HepG2 (cell line): ENCODE results near the gene ODC1. TPM values are rescaled to one million over a fixed set of nuclear protein-coding genes. Genes with fewer than 3 reads are reported as not detected.
A peak's percentile ranks its signal among the peaks of the same experiment; 100 is the strongest.

ENCODE experiments used
- ATRX ChIP-seq: sonication (generic); formaldehyde crosslinking; IDR thresholded peaks from 2 replicates; pipeline ENCODE4 v1.4.0; 2020; ENCODE audit warnings: missing genetic modification reagents, borderline replicate concordance
- CENPT ChIP-seq: sonication (generic); formaldehyde crosslinking; IDR thresholded peaks from 2 replicates; pipeline ENCODE4 v1.8.0; 2022; ENCODE audit warnings: low read depth, mild to moderate bottlenecking, moderate library complexity, missing genetic modification reagents
- FOXJ3 ChIP-seq: sonication (generic); formaldehyde crosslinking; IDR thresholded peaks from 2 replicates; pipeline ENCODE4 v1.4.0; 2020; ENCODE audit warnings: missing genetic modification reagents, mild to moderate bottlenecking, borderline replicate concordance
- FOXO1 ChIP-seq: sonication (generic); formaldehyde crosslinking; IDR thresholded peaks from 2 replicates; pipeline ENCODE4 v1.4.0; 2020; ENCODE audit warnings: missing genetic modification reagents
- HOXA5 ChIP-seq: sonication (generic); formaldehyde crosslinking; IDR thresholded peaks from 2 replicates; pipeline ENCODE4 v1.4.0; 2020; ENCODE audit warnings: missing genetic modification reagents
- MAF1 ChIP-seq: sonication (generic); formaldehyde crosslinking; IDR thresholded peaks from 2 replicates; pipeline ENCODE4 v1.5.0; 2020; ENCODE audit warnings: missing genetic modification reagents, borderline replicate concordance
- MEF2D ChIP-seq: sonication (generic); formaldehyde crosslinking; IDR thresholded peaks from 2 replicates; pipeline ENCODE4 v1.5.1; 2020; ENCODE audit warnings: mild to moderate bottlenecking, missing genetic modification reagents
- MIER2 ChIP-seq: IDR thresholded peaks from 2 replicates; pipeline ENCODE4 v1.6.1; 2016; ENCODE audit warnings: missing biosample characterization, missing genetic modification reagents
- NRL ChIP-seq: sonication (generic); formaldehyde crosslinking; IDR thresholded peaks from 2 replicates; pipeline ENCODE4 v1.5.0; 2020; ENCODE audit warnings: missing genetic modification reagents, mild to moderate bottlenecking, moderate library complexity, borderline replicate concordance
- SP2 ChIP-seq: sonication (generic); formaldehyde crosslinking; IDR thresholded peaks from 2 replicates; pipeline ENCODE4 v1.5.1; 2020; ENCODE audit warnings: mild to moderate bottlenecking, missing genetic modification reagents
- TCF7L2 ChIP-seq: IDR thresholded peaks from 2 replicates; pipeline ENCODE4 v1.6.1; 2011; ENCODE audit warnings: mild to moderate bottlenecking, low read depth, low read length, moderate library complexity
- ZNF274 ChIP-seq: sonication (generic); formaldehyde crosslinking; IDR thresholded peaks from 2 replicates; pipeline ENCODE4 v1.5.1; 2020; ENCODE audit warnings: mild to moderate bottlenecking, missing genetic modification reagents
- ZNF446 ChIP-seq: sonication (generic); formaldehyde crosslinking; IDR thresholded peaks from 2 replicates; pipeline ENCODE4 v1.5.0; 2020; ENCODE audit warnings: mild to moderate bottlenecking, missing genetic modification reagents
- ZSCAN12 ChIP-seq: sonication (generic); formaldehyde crosslinking; IDR thresholded peaks from 2 replicates; pipeline ENCODE4 v1.9.0; 2021; ENCODE audit warnings: mild to moderate bottlenecking, missing genetic modification reagents
- ZSCAN20 ChIP-seq: sonication (generic); formaldehyde crosslinking; IDR thresholded peaks from 2 replicates; pipeline ENCODE4 v1.4.0; 2020; ENCODE audit warnings: missing genetic modification reagents, mild to moderate bottlenecking, borderline replicate concordance
- polyA plus RNA-seq, 8 experiments: library from polyadenylated mRNA; depleted of rRNA in 3 of 8; stranded (reverse) in 7 of 8; unstranded in 1 of 8; fragments of >200 nt; fragmentation: Illumina TruSeq in 4 of 8; extraction: Trizol in 4 of 8; gene quantifications; 2 replicates each; pipeline versions ENCODE4 v1.2.1 to v1.2.3, GENCODE V29; 2011 to 2016; ENCODE audit warnings: low read depth in 4 of 8, missing spikeins in 1 of 8, mixed read lengths in 1 of 8; ENCODE audit not compliant: insufficient read depth in 1 of 8
- total RNA-seq, 5 experiments: library from RNA; depleted of rRNA; stranded (reverse); fragments of >200 nt; fragmentation: Illumina TruSeq; extraction: Trizol; gene quantifications; 2 replicates each; pipeline ENCODE4 v1.2.3, GENCODE V29; 2016; ENCODE audit warnings: low read depth in 1 of 5
- TF ChIP-seq, protein P1 (sequence below): sonication (generic); formaldehyde crosslinking; IDR thresholded peaks from 2 replicates; pipeline ENCODE4 v1.4.0; 2020; ENCODE audit warnings: mild to moderate bottlenecking, missing genetic modification reagents
- TF ChIP-seq, protein P2 (sequence below): sonication (generic); formaldehyde crosslinking; conservative IDR thresholded peaks from 2 replicates; pipeline ENCODE4 v1.8.0; 2022; ENCODE audit warnings: missing genetic modification reagents
- TF ChIP-seq, protein P3 (sequence below): sonication (generic); formaldehyde crosslinking; IDR thresholded peaks from 2 replicates; pipeline ENCODE4 v1.8.1; 2023; ENCODE audit warnings: mild to moderate bottlenecking, missing genetic modification reagents
- TF ChIP-seq, protein P4 (sequence below): sonication (generic); formaldehyde crosslinking; IDR thresholded peaks from 2 replicates; pipeline ENCODE4 v1.5.1; 2020; ENCODE audit warnings: missing genetic modification reagents, mild to moderate bottlenecking, borderline replicate concordance
- TF ChIP-seq, protein P5 (sequence below): sonication (generic); formaldehyde crosslinking; conservative IDR thresholded peaks from 2 replicates; pipeline ENCODE4 v1.5.0; 2020; ENCODE audit warnings: missing genetic modification reagents
- TF ChIP-seq, protein P6 (sequence below): sonication (generic); formaldehyde crosslinking; IDR thresholded peaks from 2 replicates; pipeline ENCODE4 v1.8.1; 2023; ENCODE audit warnings: mild to moderate bottlenecking, missing genetic modification reagents, borderline replicate concordance
- TF ChIP-seq, protein P7 (sequence below): IDR thresholded peaks from 2 replicates; pipeline ENCODE4 v1.6.1; 2016

ODC1 gene
- total and polyA plus RNA-seq, 2 of the 13 experiments (the other 11 are each of a cell fraction or from before 2014, with no cell fraction given) = 142 to 371 TPM

DNA sequence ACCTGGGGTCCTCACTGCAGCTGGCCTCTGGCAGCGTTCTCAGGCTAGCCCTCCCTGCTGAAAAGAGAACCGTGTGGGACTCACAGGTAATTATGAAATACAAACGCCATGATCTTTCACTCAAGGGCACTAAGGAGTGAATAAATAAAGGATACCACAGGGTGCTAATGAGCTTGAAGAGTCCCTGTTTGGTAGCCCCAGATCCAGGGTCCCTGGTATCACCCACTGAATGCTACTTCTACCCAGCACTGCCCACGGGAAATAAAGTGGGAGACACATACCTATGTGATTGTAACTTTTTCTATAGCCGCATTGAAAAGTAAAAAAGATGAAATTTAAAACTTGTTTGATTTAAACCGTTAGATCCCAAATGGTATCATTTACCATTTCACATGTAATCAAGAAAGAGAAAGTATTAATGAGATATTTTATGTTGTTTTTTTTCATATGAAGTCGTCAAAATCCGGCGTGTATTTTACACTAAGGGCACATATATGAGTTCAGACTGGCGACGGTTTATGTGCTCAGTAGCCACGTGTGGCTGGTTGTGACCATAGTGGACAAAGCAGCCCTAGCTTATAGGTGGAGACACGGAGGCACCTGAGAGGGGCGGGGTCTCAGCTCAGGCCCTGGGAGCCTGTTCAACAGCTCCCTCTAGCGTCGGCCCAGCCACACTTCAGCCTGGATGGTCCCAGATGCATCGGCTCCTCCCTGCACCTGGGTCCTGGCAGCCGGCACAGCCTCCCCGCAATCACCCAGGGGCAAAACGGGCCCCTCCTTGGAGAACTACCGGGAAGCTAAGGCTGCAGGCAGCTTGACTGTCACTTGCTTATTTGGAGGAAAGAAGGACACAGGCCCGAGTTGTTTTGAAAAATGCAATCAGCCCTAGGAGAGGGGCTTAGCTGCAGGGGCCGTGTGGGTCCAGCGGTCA is 39.2 kb downstream of the ODC1 start (continued):
- TF ChIP-seq FOXJ3 (CRISPR knock-in tag) (no peak), ATRX (no peak), NRL (CRISPR knock-in tag) (no peak), MIER2 (CRISPR knock-in tag) (peak; percentile 80), ZSCAN12 (no peak), SP2 (CRISPR knock-in tag) (no peak), ZNF446 (CRISPR knock-in tag) (no peak), MAF1 (CRISPR knock-in tag) (no peak), HOXA5 (CRISPR knock-in tag) (0 out of 2 replicates have a peak, but pooled peaks have one; percentile 42), ZSCAN20 (CRISPR knock-in tag) (no peak), TCF7L2 (no peak), ZNF274 (CRISPR knock-in tag) (peak; percentile 84), MEF2D (CRISPR knock-in tag) (peak; percentile 12; the same call in 1 of the 2 replicates), FOXO1 (peak; percentile 78; the same call in 1 of the 2 replicates), CENPT (no peak)
- TF ChIP-seq, protein P1, sequence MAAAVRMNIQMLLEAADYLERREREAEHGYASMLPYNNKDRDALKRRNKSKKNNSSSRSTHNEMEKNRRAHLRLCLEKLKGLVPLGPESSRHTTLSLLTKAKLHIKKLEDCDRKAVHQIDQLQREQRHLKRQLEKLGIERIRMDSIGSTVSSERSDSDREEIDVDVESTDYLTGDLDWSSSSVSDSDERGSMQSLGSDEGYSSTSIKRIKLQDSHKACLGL (CRISPR knock-in tag) = no peak
- TF ChIP-seq, protein P2, sequence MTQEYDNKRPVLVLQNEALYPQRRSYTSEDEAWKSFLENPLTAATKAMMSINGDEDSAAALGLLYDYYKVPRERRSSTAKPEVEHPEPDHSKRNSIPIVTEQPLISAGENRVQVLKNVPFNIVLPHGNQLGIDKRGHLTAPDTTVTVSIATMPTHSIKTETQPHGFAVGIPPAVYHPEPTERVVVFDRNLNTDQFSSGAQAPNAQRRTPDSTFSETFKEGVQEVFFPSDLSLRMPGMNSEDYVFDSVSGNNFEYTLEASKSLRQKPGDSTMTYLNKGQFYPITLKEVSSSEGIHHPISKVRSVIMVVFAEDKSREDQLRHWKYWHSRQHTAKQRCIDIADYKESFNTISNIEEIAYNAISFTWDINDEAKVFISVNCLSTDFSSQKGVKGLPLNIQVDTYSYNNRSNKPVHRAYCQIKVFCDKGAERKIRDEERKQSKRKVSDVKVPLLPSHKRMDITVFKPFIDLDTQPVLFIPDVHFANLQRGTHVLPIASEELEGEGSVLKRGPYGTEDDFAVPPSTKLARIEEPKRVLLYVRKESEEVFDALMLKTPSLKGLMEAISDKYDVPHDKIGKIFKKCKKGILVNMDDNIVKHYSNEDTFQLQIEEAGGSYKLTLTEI = no peak
- TF ChIP-seq, protein P3, sequence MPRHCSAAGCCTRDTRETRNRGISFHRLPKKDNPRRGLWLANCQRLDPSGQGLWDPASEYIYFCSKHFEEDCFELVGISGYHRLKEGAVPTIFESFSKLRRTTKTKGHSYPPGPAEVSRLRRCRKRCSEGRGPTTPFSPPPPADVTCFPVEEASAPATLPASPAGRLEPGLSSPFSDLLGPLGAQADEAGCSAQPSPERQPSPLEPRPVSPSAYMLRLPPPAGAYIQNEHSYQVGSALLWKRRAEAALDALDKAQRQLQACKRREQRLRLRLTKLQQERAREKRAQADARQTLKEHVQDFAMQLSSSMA (CRISPR knock-in tag) = no peak
- TF ChIP-seq, protein P4, sequence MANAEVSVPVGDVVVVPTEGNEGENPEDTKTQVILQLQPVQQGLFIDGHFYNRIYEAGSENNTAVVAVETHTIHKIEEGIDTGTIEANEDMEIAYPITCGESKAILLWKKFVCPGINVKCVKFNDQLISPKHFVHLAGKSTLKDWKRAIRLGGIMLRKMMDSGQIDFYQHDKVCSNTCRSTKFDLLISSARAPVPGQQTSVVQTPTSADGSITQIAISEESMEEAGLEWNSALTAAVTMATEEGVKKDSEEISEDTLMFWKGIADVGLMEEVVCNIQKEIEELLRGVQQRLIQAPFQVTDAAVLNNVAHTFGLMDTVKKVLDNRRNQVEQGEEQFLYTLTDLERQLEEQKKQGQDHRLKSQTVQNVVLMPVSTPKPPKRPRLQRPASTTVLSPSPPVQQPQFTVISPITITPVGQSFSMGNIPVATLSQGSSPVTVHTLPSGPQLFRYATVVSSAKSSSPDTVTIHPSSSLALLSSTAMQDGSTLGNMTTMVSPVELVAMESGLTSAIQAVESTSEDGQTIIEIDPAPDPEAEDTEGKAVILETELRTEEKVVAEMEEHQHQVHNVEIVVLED = peak; percentile 49; the same call in 1 of the 2 replicates
- TF ChIP-seq, protein P5, sequence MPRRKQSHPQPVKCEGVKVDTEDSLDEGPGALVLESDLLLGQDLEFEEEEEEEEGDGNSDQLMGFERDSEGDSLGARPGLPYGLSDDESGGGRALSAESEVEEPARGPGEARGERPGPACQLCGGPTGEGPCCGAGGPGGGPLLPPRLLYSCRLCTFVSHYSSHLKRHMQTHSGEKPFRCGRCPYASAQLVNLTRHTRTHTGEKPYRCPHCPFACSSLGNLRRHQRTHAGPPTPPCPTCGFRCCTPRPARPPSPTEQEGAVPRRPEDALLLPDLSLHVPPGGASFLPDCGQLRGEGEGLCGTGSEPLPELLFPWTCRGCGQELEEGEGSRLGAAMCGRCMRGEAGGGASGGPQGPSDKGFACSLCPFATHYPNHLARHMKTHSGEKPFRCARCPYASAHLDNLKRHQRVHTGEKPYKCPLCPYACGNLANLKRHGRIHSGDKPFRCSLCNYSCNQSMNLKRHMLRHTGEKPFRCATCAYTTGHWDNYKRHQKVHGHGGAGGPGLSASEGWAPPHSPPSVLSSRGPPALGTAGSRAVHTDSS = no peak
- TF ChIP-seq, protein P6, sequence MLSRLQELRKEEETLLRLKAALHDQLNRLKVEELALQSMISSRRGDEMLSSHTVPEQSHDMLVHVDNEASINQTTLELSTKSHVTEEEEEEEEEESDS = no peak
- TF ChIP-seq, protein P7, sequence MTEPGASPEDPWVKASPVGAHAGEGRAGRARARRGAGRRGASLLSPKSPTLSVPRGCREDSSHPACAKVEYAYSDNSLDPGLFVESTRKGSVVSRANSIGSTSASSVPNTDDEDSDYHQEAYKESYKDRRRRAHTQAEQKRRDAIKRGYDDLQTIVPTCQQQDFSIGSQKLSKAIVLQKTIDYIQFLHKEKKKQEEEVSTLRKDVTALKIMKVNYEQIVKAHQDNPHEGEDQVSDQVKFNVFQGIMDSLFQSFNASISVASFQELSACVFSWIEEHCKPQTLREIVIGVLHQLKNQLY (CRISPR knock-in tag) = no peak
